Measurements from ENCODE around the gene DEFB132. TPM values are rescaled to one million over a fixed set of nuclear protein-coding genes. Genes with fewer than 3 reads are reported as not detected.

Gene DEFB132
- total and polyA plus RNA-seq, 2 of the 13 experiments (the other 11 are each of a cell fraction or from before 2014, with no cell fraction given), result not detected

- TF ChIP-seq, protein P1, sequence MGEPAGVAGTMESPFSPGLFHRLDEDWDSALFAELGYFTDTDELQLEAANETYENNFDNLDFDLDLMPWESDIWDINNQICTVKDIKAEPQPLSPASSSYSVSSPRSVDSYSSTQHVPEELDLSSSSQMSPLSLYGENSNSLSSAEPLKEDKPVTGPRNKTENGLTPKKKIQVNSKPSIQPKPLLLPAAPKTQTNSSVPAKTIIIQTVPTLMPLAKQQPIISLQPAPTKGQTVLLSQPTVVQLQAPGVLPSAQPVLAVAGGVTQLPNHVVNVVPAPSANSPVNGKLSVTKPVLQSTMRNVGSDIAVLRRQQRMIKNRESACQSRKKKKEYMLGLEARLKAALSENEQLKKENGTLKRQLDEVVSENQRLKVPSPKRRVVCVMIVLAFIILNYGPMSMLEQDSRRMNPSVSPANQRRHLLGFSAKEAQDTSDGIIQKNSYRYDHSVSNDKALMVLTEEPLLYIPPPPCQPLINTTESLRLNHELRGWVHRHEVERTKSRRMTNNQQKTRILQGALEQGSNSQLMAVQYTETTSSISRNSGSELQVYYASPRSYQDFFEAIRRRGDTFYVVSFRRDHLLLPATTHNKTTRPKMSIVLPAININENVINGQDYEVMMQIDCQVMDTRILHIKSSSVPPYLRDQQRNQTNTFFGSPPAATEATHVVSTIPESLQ (CRISPR knock-in tag; conservative IDR thresholded peaks at IDR 0.05), result no peak
- TF ChIP-seq PAWR (CRISPR knock-in tag; IDR thresholded peaks at IDR 0.05; ENCODE audit: borderline replicate concordance), result no peak
- peak; percentile 72; the same call in 1 of the 2 replicates for TF ChIP-seq ZFP62 (CRISPR knock-in tag; IDR thresholded peaks at IDR 0.05)
- TF ChIP-seq, protein P2, sequence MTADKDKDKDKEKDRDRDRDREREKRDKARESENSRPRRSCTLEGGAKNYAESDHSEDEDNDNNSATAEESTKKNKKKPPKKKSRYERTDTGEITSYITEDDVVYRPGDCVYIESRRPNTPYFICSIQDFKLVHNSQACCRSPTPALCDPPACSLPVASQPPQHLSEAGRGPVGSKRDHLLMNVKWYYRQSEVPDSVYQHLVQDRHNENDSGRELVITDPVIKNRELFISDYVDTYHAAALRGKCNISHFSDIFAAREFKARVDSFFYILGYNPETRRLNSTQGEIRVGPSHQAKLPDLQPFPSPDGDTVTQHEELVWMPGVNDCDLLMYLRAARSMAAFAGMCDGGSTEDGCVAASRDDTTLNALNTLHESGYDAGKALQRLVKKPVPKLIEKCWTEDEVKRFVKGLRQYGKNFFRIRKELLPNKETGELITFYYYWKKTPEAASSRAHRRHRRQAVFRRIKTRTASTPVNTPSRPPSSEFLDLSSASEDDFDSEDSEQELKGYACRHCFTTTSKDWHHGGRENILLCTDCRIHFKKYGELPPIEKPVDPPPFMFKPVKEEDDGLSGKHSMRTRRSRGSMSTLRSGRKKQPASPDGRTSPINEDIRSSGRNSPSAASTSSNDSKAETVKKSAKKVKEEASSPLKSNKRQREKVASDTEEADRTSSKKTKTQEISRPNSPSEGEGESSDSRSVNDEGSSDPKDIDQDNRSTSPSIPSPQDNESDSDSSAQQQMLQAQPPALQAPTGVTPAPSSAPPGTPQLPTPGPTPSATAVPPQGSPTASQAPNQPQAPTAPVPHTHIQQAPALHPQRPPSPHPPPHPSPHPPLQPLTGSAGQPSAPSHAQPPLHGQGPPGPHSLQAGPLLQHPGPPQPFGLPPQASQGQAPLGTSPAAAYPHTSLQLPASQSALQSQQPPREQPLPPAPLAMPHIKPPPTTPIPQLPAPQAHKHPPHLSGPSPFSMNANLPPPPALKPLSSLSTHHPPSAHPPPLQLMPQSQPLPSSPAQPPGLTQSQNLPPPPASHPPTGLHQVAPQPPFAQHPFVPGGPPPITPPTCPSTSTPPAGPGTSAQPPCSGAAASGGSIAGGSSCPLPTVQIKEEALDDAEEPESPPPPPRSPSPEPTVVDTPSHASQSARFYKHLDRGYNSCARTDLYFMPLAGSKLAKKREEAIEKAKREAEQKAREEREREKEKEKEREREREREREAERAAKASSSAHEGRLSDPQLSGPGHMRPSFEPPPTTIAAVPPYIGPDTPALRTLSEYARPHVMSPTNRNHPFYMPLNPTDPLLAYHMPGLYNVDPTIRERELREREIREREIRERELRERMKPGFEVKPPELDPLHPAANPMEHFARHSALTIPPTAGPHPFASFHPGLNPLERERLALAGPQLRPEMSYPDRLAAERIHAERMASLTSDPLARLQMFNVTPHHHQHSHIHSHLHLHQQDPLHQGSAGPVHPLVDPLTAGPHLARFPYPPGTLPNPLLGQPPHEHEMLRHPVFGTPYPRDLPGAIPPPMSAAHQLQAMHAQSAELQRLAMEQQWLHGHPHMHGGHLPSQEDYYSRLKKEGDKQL (CRISPR knock-in tag; IDR thresholded peaks at IDR 0.05; ENCODE audit: low read depth), result no peak
- no peak for TF ChIP-seq LRRFIP1 (CRISPR knock-in tag; conservative IDR thresholded peaks at IDR 0.05)
- no peak for TF ChIP-seq ZFP82 (CRISPR knock-in tag; IDR thresholded peaks at IDR 0.05; ENCODE audit: borderline replicate concordance)
- no peak for TF ChIP-seq ZNF30 (CRISPR knock-in tag; IDR thresholded peaks at IDR 0.05)
- no peak for TF ChIP-seq ZNF337 (CRISPR knock-in tag; IDR thresholded peaks at IDR 0.05; ENCODE audit: borderline replicate concordance, low read depth)
- TF ChIP-seq AKAP8 (CRISPR knock-in tag; IDR thresholded peaks at IDR 0.05), result no peak
- TF ChIP-seq, protein P3, sequence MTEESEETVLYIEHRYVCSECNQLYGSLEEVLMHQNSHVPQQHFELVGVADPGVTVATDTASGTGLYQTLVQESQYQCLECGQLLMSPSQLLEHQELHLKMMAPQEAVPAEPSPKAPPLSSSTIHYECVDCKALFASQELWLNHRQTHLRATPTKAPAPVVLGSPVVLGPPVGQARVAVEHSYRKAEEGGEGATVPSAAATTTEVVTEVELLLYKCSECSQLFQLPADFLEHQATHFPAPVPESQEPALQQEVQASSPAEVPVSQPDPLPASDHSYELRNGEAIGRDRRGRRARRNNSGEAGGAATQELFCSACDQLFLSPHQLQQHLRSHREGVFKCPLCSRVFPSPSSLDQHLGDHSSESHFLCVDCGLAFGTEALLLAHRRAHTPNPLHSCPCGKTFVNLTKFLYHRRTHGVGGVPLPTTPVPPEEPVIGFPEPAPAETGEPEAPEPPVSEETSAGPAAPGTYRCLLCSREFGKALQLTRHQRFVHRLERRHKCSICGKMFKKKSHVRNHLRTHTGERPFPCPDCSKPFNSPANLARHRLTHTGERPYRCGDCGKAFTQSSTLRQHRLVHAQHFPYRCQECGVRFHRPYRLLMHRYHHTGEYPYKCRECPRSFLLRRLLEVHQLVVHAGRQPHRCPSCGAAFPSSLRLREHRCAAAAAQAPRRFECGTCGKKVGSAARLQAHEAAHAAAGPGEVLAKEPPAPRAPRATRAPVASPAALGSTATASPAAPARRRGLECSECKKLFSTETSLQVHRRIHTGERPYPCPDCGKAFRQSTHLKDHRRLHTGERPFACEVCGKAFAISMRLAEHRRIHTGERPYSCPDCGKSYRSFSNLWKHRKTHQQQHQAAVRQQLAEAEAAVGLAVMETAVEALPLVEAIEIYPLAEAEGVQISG (CRISPR knock-in tag; IDR thresholded peaks at IDR 0.05), result no peak
- TF ChIP-seq ZNF343 (CRISPR knock-in tag; IDR thresholded peaks at IDR 0.05), result peak; percentile 19; the same call in 1 of the 2 replicates
- TF ChIP-seq TBP (CRISPR knock-in tag; IDR thresholded peaks at IDR 0.05), result no peak
- TF ChIP-seq, protein P4, sequence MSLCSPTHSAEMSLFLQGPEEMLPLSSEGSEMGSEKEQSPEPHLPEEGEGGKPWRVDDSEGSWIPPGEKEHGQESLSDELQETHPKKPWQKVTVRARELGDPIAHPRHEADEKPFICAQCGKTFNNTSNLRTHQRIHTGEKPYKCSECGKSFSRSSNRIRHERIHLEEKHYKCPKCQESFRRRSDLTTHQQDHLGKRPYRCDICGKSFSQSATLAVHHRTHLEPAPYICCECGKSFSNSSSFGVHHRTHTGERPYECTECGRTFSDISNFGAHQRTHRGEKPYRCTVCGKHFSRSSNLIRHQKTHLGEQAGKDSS (CRISPR knock-in tag; IDR thresholded peaks at IDR 0.05; ENCODE audit: borderline replicate concordance, low read depth), result no peak; the same call in 1 of the 2 replicates
- no peak for TF ChIP-seq HNF4A (CRISPR knock-in tag; IDR thresholded peaks at IDR 0.05)
Observed at GRCh38 chr20:297925-298775, 40.6 kb downstream of the DEFB132 start (continued).

All from HepG2 (cell line).